Stimulated activated CD8-positive, alpha-beta memory T cell treated with anti-CD3 and anti-CD28 coated beads, Interleukin-15, amount 100 ng/mL, for 4 hours (primary cell): Measurements from ENCODE around the gene BEST4.
"Not testable (repeated sequence)": the region's sequence is repeated elsewhere in the genome, so short reads cannot be mapped to it uniquely, and the experiment has no call there.

Experiments used
- DNase-seq, 2 donors: peaks; one replicate each; pipeline ENCODE4 v3.0.0-alpha.2; 2020; ENCODE audit warnings: low read depth in 2 of 2

The BEST4 gene

GRCh38 chr1:44788120-44788860 lies at the start of gene BEST4:
BEST4 (minus strand) TSS chr1:44788170; CDS start chr1:44787705, 465 bp downstream.
- DNase-seq: no peak

GRCh38 chr1:44835738-44836675 lies 48.0 kb upstream of the BEST4 start:
- peak; percentile 54 to 76 for DNase-seq

GRCh38 chr1:44834328-44834727 lies 46.4 kb upstream of the BEST4 start:
- no peak for DNase-seq

GRCh38 chr1:44832056-44832705 lies 44.2 kb upstream of the BEST4 start:
- no peak for DNase-seq

GRCh38 chr1:44831516-44831915 lies 43.5 kb upstream of the BEST4 start:
- no peak for DNase-seq

- DNase-seq: no peak
Observed at GRCh38 chr1:44830900-44831304, 42.9 kb upstream of the BEST4 start.

- DNase-seq: no peak
Observed at GRCh38 chr1:44829506-44830384, 41.8 kb upstream of the BEST4 start.

- DNase-seq: no peak
Observed at GRCh38 chr1:44828841-44829440, 41.0 kb upstream of the BEST4 start.

GRCh38 chr1:44828003-44828651 lies 40.2 kb upstream of the BEST4 start:
- DNase-seq: no peak

GRCh38 chr1:44827197-44828002 lies 39.4 kb upstream of the BEST4 start:
- DNase-seq: no peak

GRCh38 chr1:44826375-44827196 lies 38.6 kb upstream of the BEST4 start:
- DNase-seq: no peak

- DNase-seq: not testable (repeated sequence)
Observed at GRCh38 chr1:44824392-44824791, 36.4 kb upstream of the BEST4 start.

GRCh38 chr1:44822981-44823451 lies 35.0 kb upstream of the BEST4 start:
- no peak for DNase-seq

- no peak for DNase-seq
Observed at GRCh38 chr1:44822131-44822701, 34.2 kb upstream of the BEST4 start.

GRCh38 chr1:44821240-44821715 lies 33.3 kb upstream of the BEST4 start:
- DNase-seq: no peak

- no peak for DNase-seq
Observed at GRCh38 chr1:44820328-44821239, 32.6 kb upstream of the BEST4 start.
